HG02981 (cell line): ENCODE results near the gene SKAP1.

Source experiments
- ATAC-seq: cut with Tn5 transposase; IDR thresholded peaks from one replicate; pipeline ENCODE4 v1.9.1; 2021; ENCODE audit warnings: mild to moderate bottlenecking, moderate library complexity; ENCODE audit not compliant: unreplicated experiment

SKAP1 gene

DNA sequence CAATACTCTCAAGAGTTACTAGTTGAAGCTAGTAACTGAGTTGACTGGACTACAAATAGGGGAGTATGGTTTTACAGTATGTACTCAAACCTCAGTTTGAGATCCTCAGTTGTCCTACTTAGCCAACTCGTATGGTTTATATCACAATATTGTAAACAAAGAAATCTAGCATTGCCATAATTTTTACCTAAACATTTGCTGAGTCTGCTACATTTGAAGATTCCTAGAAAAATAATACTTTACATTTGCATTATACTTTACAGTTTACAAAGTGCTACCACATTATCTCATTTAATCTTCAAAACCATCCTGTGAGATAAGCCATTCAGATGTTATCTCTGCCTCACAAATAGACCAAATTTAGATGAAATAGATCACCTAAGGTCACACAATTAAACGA is 345.1 kb downstream of the SKAP1 start:
- no peak for ATAC-seq
